GM19452 (cell line): Measurements from ENCODE around the gene SEC61G.

Source experiments
- ATAC-seq: cut with Tn5 transposase; IDR thresholded peaks from one replicate; pipeline ENCODE4 v1.9.1; 2021; ENCODE audit not compliant: unreplicated experiment

The SEC61G gene

GRCh38 chr7:54769203-54769602 lies 10.2 kb upstream of the SEC61G start:
- no peak for ATAC-seq

- ATAC-seq, result no peak
Observed at GRCh38 chr7:54764861-54765260, 5.8 kb upstream of the SEC61G start.

- ATAC-seq, result no peak
Observed at GRCh38 chr7:54757711-54758110, 1.3 kb downstream of the SEC61G start.

- ATAC-seq, result no peak
Observed at GRCh38 chr7:54749200-54749599, 9.8 kb downstream of the SEC61G start.

GRCh38 chr7:54747234-54747633 lies 11.8 kb downstream of the SEC61G start:
- ATAC-seq, result no peak

GRCh38 chr7:54743580-54743979 lies 15.4 kb downstream of the SEC61G start:
- ATAC-seq, result no peak

GRCh38 chr7:54738737-54739136 lies 20.3 kb downstream of the SEC61G start:
- ATAC-seq, result no peak

GRCh38 chr7:54729107-54729506 lies 29.9 kb downstream of the SEC61G start:
- ATAC-seq, result no peak

GRCh38 chr7:54728411-54728810 lies 30.6 kb downstream of the SEC61G start:
- ATAC-seq, result no peak

GRCh38 chr7:54725255-54725654 lies 33.8 kb downstream of the SEC61G start:
- ATAC-seq, result no peak

- ATAC-seq, result no peak
Observed at GRCh38 chr7:54722502-54722901, 36.5 kb downstream of the SEC61G start.

- no peak for ATAC-seq
Observed at GRCh38 chr7:54722026-54722425, 37.0 kb downstream of the SEC61G start.

GRCh38 chr7:54719974-54720373 lies 39.0 kb downstream of the SEC61G start:
- ATAC-seq, result no peak

- no peak for ATAC-seq
Observed at GRCh38 chr7:54719425-54719824, 39.6 kb downstream of the SEC61G start.

GRCh38 chr7:54712820-54713219 lies 46.2 kb downstream of the SEC61G start:
- ATAC-seq, result no peak

GRCh38 chr7:54711900-54712595 lies 47.0 kb downstream of the SEC61G start:
- no peak for ATAC-seq

- no peak for ATAC-seq
Observed at GRCh38 chr7:54709283-54709682, 49.7 kb downstream of the SEC61G start.

- no peak for ATAC-seq
Observed at GRCh38 chr7:54705436-54705835, 53.6 kb downstream of the SEC61G start.

- no peak for ATAC-seq
Observed at GRCh38 chr7:54704851-54705250, 54.2 kb downstream of the SEC61G start.
